ENCODE data around the gene ZNF740. TPM values are rescaled to one million over a fixed set of nuclear protein-coding genes. Genes with fewer than 3 reads are reported as not detected.
A peak's percentile ranks its signal among the peaks of the same experiment; 100 is the strongest.

The ZNF740 gene
- total and polyA plus RNA-seq, 10 of the 15 experiments (the other 5 are each of a cell fraction or from before 2014, with no cell fraction given): 1.4 to 33.6 (median 11.3) TPM

DNA sequence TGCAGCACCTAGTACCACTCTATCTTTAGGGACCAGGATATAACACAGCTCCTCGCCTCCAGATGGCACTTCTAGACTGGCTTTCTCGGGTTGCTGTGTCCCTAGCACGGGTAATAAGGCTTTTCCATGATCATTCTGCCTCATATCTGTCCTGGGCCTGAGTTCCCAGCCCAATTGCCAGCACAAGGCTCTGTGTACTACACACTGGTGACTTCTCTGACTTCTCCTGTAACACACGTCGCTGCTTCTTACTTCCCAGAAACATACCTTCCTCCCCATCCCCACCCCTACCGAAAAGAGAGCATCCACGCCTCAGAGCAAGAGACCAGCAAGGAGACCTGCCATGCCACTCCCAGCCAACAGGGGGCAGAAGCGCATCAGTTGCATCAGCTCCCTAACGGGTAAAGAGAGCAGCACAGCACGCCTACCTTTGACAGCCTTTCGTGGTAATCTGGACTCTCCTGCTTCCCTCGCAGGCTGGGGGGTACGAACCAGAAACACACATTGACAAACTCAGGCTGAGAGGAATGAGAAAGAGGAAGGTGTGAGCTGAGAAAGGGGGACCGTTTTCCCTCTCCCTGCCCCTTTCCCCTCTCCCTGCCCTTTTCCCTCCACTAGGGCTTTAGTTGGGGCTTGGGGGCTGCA, 21.2 kb upstream of the ZNF740 start (continued):
- TF ChIP-seq ZSCAN29 (IDR thresholded peaks at IDR 0.05) (no peak), ETV6 (conservative IDR thresholded peaks at IDR 0.05 in 1 of 2, IDR thresholded peaks at IDR 0.05 in 1 of 2; ENCODE audit: borderline replicate concordance in 1 of 2, low read depth in 1 of 2) (no peak), ZNF274 (IDR thresholded peaks at IDR 0.05; ENCODE audit: insufficient read depth, insufficient read length) (no peak), IKZF1 (conservative IDR thresholded peaks at IDR 0.05) (0 out of 2 replicates have a peak, but pooled peaks have one; percentile 25), MYB (IDR thresholded peaks at IDR 0.05; ENCODE audit: borderline replicate concordance, low read depth, low read length) (no peak), EED (IDR thresholded peaks at IDR 0.05; ENCODE audit: low read depth) (0 out of 2 replicates have a peak, but pooled peaks have one; percentile 24), ZZZ3 (IDR thresholded peaks at IDR 0.05; ENCODE audit: control insufficient read depth, insufficient read length, low read depth) (no peak), RUNX3 (IDR thresholded peaks at IDR 0.05; ENCODE audit: low read length) (no peak), BMI1 (IDR thresholded peaks at IDR 0.05; ENCODE audit: borderline replicate concordance) (no peak), RELA (IDR thresholded peaks at IDR 0.05; ENCODE audit: borderline replicate concordance, partially characterized antibody) (peak; percentile 73), HCFC1 (IDR thresholded peaks at IDR 0.05; ENCODE audit: low read length) (no peak)
- TF ChIP-seq, protein P1, sequence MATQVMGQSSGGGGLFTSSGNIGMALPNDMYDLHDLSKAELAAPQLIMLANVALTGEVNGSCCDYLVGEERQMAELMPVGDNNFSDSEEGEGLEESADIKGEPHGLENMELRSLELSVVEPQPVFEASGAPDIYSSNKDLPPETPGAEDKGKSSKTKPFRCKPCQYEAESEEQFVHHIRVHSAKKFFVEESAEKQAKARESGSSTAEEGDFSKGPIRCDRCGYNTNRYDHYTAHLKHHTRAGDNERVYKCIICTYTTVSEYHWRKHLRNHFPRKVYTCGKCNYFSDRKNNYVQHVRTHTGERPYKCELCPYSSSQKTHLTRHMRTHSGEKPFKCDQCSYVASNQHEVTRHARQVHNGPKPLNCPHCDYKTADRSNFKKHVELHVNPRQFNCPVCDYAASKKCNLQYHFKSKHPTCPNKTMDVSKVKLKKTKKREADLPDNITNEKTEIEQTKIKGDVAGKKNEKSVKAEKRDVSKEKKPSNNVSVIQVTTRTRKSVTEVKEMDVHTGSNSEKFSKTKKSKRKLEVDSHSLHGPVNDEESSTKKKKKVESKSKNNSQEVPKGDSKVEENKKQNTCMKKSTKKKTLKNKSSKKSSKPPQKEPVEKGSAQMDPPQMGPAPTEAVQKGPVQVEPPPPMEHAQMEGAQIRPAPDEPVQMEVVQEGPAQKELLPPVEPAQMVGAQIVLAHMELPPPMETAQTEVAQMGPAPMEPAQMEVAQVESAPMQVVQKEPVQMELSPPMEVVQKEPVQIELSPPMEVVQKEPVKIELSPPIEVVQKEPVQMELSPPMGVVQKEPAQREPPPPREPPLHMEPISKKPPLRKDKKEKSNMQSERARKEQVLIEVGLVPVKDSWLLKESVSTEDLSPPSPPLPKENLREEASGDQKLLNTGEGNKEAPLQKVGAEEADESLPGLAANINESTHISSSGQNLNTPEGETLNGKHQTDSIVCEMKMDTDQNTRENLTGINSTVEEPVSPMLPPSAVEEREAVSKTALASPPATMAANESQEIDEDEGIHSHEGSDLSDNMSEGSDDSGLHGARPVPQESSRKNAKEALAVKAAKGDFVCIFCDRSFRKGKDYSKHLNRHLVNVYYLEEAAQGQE (IDR thresholded peaks at IDR 0.05; ENCODE audit: low read depth, low read length): no peak
- TF ChIP-seq, protein P2, sequence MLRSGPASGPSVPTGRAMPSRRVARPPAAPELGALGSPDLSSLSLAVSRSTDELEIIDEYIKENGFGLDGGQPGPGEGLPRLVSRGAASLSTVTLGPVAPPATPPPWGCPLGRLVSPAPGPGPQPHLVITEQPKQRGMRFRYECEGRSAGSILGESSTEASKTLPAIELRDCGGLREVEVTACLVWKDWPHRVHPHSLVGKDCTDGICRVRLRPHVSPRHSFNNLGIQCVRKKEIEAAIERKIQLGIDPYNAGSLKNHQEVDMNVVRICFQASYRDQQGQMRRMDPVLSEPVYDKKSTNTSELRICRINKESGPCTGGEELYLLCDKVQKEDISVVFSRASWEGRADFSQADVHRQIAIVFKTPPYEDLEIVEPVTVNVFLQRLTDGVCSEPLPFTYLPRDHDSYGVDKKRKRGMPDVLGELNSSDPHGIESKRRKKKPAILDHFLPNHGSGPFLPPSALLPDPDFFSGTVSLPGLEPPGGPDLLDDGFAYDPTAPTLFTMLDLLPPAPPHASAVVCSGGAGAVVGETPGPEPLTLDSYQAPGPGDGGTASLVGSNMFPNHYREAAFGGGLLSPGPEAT (IDR thresholded peaks at IDR 0.05; ENCODE audit: low read depth): no peak
- TF ChIP-seq, protein P3, sequence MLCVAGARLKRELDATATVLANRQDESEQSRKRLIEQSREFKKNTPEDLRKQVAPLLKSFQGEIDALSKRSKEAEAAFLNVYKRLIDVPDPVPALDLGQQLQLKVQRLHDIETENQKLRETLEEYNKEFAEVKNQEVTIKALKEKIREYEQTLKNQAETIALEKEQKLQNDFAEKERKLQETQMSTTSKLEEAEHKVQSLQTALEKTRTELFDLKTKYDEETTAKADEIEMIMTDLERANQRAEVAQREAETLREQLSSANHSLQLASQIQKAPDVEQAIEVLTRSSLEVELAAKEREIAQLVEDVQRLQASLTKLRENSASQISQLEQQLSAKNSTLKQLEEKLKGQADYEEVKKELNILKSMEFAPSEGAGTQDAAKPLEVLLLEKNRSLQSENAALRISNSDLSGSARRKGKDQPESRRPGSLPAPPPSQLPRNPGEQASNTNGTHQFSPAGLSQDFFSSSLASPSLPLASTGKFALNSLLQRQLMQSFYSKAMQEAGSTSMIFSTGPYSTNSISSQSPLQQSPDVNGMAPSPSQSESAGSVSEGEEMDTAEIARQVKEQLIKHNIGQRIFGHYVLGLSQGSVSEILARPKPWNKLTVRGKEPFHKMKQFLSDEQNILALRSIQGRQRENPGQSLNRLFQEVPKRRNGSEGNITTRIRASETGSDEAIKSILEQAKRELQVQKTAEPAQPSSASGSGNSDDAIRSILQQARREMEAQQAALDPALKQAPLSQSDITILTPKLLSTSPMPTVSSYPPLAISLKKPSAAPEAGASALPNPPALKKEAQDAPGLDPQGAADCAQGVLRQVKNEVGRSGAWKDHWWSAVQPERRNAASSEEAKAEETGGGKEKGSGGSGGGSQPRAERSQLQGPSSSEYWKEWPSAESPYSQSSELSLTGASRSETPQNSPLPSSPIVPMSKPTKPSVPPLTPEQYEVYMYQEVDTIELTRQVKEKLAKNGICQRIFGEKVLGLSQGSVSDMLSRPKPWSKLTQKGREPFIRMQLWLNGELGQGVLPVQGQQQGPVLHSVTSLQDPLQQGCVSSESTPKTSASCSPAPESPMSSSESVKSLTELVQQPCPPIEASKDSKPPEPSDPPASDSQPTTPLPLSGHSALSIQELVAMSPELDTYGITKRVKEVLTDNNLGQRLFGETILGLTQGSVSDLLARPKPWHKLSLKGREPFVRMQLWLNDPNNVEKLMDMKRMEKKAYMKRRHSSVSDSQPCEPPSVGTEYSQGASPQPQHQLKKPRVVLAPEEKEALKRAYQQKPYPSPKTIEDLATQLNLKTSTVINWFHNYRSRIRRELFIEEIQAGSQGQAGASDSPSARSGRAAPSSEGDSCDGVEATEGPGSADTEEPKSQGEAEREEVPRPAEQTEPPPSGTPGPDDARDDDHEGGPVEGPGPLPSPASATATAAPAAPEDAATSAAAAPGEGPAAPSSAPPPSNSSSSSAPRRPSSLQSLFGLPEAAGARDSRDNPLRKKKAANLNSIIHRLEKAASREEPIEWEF (IDR thresholded peaks at IDR 0.05; ENCODE audit: insufficient replicate concordance, low read depth, low read length): no peak
- TF ChIP-seq, protein P4, sequence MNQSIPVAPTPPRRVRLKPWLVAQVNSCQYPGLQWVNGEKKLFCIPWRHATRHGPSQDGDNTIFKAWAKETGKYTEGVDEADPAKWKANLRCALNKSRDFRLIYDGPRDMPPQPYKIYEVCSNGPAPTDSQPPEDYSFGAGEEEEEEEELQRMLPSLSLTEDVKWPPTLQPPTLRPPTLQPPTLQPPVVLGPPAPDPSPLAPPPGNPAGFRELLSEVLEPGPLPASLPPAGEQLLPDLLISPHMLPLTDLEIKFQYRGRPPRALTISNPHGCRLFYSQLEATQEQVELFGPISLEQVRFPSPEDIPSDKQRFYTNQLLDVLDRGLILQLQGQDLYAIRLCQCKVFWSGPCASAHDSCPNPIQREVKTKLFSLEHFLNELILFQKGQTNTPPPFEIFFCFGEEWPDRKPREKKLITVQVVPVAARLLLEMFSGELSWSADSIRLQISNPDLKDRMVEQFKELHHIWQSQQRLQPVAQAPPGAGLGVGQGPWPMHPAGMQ (IDR thresholded peaks at IDR 0.05; ENCODE audit: borderline replicate concordance): no peak
- TF ChIP-seq, protein P5, sequence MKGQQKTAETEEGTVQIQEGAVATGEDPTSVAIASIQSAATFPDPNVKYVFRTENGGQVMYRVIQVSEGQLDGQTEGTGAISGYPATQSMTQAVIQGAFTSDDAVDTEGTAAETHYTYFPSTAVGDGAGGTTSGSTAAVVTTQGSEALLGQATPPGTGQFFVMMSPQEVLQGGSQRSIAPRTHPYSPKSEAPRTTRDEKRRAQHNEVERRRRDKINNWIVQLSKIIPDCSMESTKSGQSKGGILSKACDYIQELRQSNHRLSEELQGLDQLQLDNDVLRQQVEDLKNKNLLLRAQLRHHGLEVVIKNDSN (IDR thresholded peaks at IDR 0.05; ENCODE audit: borderline replicate concordance, extremely low read length, insufficient read depth, low read depth, low read length): no peak

Measured in GM12878 (cell line).